Bronchial epithelial cell (primary cell): ENCODE measurements around the gene SDR42E2. TPM values are rescaled to one million over a fixed set of nuclear protein-coding genes. Genes with fewer than 3 reads are reported as not detected.
"Not testable (repeated sequence)": the region's sequence is repeated elsewhere in the genome, so short reads cannot be mapped to it uniquely, and the experiment has no call there.

Source experiments
- DNase-seq: peaks from one replicate; pipeline ENCODE4 v3.0.0-alpha.2; 2010; ENCODE audit warnings: low read depth
- FAIRE-seq: peaks from 2 replicates; lab custom pipeline; 2011; peaks lifted over from hg19 to GRCh38; lab: Jason Lieb, UNC
- H3K27me3 ChIP-seq: 2 replicates; pipeline ENCODE4 v1.5.1; 2011; ENCODE audit warnings: low read length; ENCODE audit not compliant: control insufficient read depth, insufficient read depth
- H3K36me3 ChIP-seq: 2 replicates; pipeline ENCODE4 v1.5.1; 2011; ENCODE audit warnings: low read length; ENCODE audit not compliant: control insufficient read depth, insufficient read depth
- H3K4me3 ChIP-seq: 2 replicates; pipeline ENCODE4 v1.5.1; 2011; ENCODE audit warnings: mild to moderate bottlenecking, low read depth, low read length, control low read depth
- total RNA-seq: library from RNA; depleted of rRNA; stranded (reverse); fragments of >200 nt; gene quantifications from 2 replicates; pipeline ENCODE4 v1.2.1, GENCODE V29; 2014
- TF ChIP-seq, protein P1 (sequence below): IDR thresholded peaks from 2 replicates; pipeline ENCODE4 v1.5.1; 2011; ENCODE audit warnings: mild to moderate bottlenecking, moderate library complexity, low read length, control low read depth, inconsistent platforms; ENCODE audit not compliant: insufficient read depth, severe bottlenecking

Gene SDR42E2
- total RNA-seq, 1 donor from 2014 or later, result not detected

DNA sequence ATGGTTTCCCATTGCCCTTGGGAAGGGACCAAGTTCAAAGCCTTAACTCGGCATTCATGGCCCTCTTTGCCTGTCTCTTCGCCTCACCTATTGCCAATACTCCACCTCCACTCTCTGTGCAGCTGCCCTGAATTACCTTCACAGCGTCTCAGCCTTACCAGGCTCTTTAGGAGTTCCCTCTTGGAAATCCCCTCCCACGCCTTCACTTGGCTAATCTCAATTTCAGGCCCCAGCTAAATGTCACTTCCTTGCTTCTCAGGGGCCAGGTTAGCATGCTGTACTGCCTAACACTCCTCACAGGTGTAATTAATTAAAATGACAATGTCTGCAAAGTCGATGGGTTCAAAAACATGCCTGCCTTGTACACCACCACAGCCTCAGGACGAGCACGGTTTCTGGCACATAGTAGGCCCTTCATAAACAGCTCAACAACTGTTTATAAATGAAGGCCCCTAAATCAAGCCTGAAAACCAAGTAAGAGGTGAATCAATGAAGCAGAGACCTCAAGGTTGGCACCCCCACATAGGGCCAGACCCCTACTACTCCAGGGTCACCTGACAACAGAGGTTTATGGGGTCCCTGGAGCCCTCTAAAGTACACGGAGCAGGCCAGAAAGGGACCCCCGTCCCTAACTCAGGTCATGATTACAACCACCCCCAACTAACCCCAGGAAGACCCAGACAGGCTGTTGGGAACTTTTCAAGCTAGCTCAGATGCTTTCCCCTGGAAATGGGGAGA, 32.6 kb downstream of the SDR42E2 start:
- H3K27me3 ChIP-seq, result no peaks in the 10 kb centered on the region
- FAIRE-seq, result no peak
- TF ChIP-seq, protein P1, sequence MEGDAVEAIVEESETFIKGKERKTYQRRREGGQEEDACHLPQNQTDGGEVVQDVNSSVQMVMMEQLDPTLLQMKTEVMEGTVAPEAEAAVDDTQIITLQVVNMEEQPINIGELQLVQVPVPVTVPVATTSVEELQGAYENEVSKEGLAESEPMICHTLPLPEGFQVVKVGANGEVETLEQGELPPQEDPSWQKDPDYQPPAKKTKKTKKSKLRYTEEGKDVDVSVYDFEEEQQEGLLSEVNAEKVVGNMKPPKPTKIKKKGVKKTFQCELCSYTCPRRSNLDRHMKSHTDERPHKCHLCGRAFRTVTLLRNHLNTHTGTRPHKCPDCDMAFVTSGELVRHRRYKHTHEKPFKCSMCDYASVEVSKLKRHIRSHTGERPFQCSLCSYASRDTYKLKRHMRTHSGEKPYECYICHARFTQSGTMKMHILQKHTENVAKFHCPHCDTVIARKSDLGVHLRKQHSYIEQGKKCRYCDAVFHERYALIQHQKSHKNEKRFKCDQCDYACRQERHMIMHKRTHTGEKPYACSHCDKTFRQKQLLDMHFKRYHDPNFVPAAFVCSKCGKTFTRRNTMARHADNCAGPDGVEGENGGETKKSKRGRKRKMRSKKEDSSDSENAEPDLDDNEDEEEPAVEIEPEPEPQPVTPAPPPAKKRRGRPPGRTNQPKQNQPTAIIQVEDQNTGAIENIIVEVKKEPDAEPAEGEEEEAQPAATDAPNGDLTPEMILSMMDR, result no peak
- H3K36me3 ChIP-seq, result no peaks in the 10 kb centered on the region
- H3K4me3 ChIP-seq, result no peak overlapping the region
- DNase-seq, result no peak

DNA sequence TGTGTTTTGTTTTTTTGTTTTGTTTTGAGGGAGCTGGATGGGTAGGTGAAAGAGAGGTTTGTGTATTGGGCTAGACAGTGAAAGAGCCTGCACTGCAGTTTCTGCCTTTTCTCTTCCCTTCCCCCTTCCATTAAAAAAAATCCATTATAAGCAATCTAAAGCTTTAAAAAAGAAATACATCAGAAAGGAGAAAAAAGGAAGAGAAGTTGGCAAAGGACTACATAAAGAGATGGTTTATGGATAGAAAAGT, 33.1 kb downstream of the SDR42E2 start:
- DNase-seq (no peak), FAIRE-seq (no peak)
- H3K27me3 ChIP-seq, result no peaks in the 10 kb centered on the region
- TF ChIP-seq, protein P1, result no peak
- no peaks in the 10 kb centered on the region for H3K36me3 ChIP-seq
- H3K4me3 ChIP-seq, result no peak overlapping the region

DNA sequence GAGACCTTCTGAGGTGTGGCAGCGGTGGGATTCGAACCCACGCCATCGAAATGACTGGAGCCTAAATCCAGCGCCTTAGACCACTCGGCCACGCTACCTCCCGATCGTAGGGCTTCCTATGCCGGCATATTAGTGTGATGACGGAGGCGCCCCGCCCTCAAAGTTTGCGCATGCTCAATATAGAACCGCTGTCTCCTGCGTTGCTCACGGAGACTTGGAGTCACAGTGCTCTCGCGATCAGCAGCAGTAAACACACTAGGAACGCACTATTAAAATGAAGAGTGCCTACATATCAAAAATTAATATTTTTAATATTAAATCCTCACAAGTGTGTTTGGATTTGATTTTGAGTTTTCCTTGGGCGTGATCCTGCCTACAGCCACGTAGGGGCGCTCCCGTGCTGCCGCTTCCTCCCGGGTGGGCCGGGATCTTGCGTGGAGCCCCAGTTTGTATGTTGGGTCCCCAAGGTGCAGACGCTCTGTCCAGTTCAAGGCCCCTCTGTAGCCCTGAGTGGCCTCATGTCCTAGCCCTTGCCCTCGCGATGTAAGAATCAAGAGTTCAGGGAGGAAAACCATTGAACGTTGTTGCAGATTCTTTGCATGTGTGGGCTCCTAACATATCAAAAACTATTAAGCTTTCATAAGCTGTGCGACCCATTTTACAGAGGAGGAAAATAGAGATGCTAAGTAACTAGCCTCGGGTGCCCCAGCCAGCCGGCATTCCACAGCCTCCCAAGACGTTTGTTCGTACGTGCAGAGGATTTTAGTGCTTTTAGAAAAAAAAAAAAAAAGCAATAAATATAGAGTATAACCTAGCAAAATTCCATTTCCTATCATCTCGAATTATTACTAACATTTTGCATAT, 33.6 kb downstream of the SDR42E2 start:
- DNase-seq, result peak; percentile 81
- TF ChIP-seq, protein P1, result peak; percentile 87
- H3K4me3 ChIP-seq, result peak overlapping the region; percentile 37

DNA sequence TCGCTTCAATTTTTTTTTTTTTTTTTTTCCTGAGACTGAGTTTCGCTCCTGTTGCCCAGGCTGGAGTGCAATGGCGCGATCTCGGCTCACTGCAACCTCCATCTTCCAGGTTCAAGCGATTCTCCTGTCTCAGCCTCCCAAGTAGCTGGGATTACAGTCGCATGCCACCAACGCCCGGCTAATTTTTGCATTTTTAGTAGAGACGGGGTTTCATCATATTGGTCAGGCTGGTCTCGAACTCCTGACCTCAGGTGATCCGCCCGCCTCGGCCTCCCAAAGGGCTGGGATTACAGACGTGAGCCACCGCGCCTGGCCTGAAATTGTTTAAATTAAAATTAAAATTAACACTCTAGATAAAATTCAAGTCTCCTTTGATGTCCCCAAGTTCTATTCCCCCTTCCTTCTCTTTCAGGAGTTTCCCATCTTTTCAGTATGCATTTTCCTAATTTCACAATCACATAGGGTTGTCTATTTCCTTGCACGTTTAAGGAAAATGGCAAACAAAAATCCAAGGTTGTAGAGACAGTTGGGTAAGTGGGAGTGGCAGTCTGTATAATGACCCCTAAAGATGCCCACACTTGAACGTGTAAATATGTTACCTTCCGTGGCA, 34.4 kb downstream of the SDR42E2 start:
- not testable (repeated sequence) for H3K36me3 ChIP-seq, DNase-seq, FAIRE-seq, H3K4me3 ChIP-seq, H3K27me3 ChIP-seq

More for the DNA sequence above, 33.6 kb downstream of the SDR42E2 start:
- no peaks in the 10 kb centered on the region for H3K27me3 ChIP-seq
- FAIRE-seq, result no peak
- H3K36me3 ChIP-seq, result no peaks in the 10 kb centered on the region

DNA sequence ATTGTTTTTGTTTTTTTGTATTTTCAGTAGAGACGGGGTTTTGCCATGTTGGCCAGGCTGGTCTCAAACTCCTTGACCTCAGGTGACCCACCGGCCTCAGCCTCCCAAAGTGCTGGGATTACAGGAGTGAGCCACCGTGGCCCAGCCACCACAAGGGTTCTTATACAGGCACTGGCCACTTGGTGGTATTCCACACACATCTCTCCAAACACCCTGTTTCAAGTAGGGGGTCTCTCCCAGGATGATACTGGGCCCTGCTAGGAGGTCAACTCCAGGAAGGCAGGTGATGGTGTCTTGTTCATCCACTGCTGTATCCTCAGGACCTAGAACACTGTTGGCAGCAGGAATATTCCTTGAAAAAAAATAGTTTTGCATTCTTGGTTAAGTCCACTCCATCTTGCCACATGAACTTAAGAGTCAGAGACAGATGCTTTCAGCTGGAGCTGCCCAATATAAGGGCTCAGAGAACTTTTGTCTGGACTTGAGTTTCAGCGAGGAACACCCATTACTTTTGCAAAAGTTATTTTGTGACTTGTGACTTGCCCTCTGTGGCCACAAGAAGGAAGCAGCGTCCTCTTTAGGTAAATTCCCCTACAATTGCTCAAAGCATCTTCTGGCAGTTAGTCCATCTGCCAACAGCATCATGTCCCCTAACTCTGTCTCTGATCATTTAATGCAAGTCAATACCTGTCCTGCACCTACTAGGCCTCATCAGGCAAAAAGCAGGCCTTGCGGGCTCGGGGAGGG, 36.4 kb downstream of the SDR42E2 start:
- no peak overlapping the region for H3K4me3 ChIP-seq
- no peak for FAIRE-seq

More for the DNA sequence above, 36.4 kb downstream of the SDR42E2 start:
- Histone ChIP-seq H3K36me3 (no peaks in the 10 kb centered on the region), H3K27me3 (no peaks in the 10 kb centered on the region)
- DNase-seq, result no peak
- TF ChIP-seq, protein P1, result no peak
